ENCODE data around the gene SKIDA1. TPM values are rescaled to one million over a fixed set of nuclear protein-coding genes. Genes with fewer than 3 reads are reported as not detected.

SKIDA1 gene
- total and polyA plus RNA-seq, 4 experiments from 2014 or later: 0.13 to 0.94 (median 0.56) TPM

GRCh38 chr10:21520509-21520908 is 5.0 kb downstream of the SKIDA1 start:
- intact Hi-C loops (cut with micrococcal nuclease): loop anchor here (10.0 kb wide), 2 partner anchors 734 to 1144 kb away; no protein-coding TSS in a partner anchor
- POLR2A ChIA-PET (ENCODE audit: partially characterized antibody): interaction anchor here (0.9 to 3.8 kb wide), 4 partner anchors 10 to 818 kb away, joined by 4 to 19 read pairs (median 7); partner anchors contain the start of gene MLLT10
- H3K27ac ChIP-seq (ENCODE audit: low read depth, low read length): no peak overlapping the region
- H3K4me1 Mint-ChIP-seq: peaks cover 28 to 57% (median 40%) of the 10 kb centered on the region in 4 donors
- peak overlapping the region in 1 of 7 donors; percentile 71 for H3K27ac Mint-ChIP-seq
- peaks cover 0 to 1% of the 10 kb centered on the region in 2 donors for H3K36me3 Mint-ChIP-seq
- H3K4me3 ChIP-seq (ENCODE audit: low read length in 2 of 2): no peak overlapping the region
- peak overlapping the region in 5 of 8 donors; percentile 13 to 80 (median 44) for H3K4me3 Mint-ChIP-seq
- no peaks in the 10 kb centered on the region for H3K36me3 ChIP-seq (ENCODE audit: insufficient read depth, low read length)
- peaks cover 46% of the 10 kb centered on the region for H3K27me3 ChIP-seq (ENCODE audit: insufficient read depth, low read length)
- H3K27me3 Mint-ChIP-seq: peaks cover 43 to 47% of the 10 kb centered on the region in 2 donors
- peaks cover 0 to 9% (median 0%) of the 10 kb centered on the region in 8 donors for H3K9me3 Mint-ChIP-seq
- H3K4me1 ChIP-seq (ENCODE audit: insufficient read depth, low read length): peaks cover 47% of the 10 kb centered on the region
- CTCF ChIA-PET (ENCODE audit: partially characterized antibody): interaction anchor here (1.1 to 1.2 kb wide), 2 partner anchors 23 to 24 kb away, joined by 3 to 6 read pairs; no protein-coding TSS in a partner anchor
- no peaks in the 10 kb centered on the region for H3K9me3 ChIP-seq (ENCODE audit: control insufficient read depth in 1 of 2, low read length in 2 of 2)
- DNase-seq: no peak

- H3K36me3 ChIP-seq (ENCODE audit: insufficient read depth, low read length): no peaks in the 10 kb centered on the region
- intact Hi-C loops (cut with micrococcal nuclease): loop anchor here (10.0 kb wide), 2 partner anchors 735 to 1145 kb away; no protein-coding TSS in a partner anchor
- Mint-ChIP-seq H3K27ac (peak overlapping the region in 4 of 7 donors; percentile 24 to 77 (median 60)), H3K4me1 (peaks cover 23 to 55% (median 35%) of the 10 kb centered on the region in 4 donors), H3K9me3 (peaks cover 0 to 9% (median 0%) of the 10 kb centered on the region in 8 donors), H3K4me3 (peak overlapping the region; percentile 1 to 81 (median 68)), H3K27me3 (peaks cover 48 to 52% of the 10 kb centered on the region in 2 donors), H3K36me3 (no peaks in the 10 kb centered on the region)
- ChIA-PET CTCF (ENCODE audit: partially characterized antibody) (interaction anchor here (1.1 kb wide), 1 partner anchor 24 kb away, joined by 6 read pairs; no protein-coding TSS in a partner anchor), POLR2A (ENCODE audit: partially characterized antibody) (interaction anchor here (0.7 to 3.8 kb wide), 5 partner anchors 10 to 471 kb away, joined by 3 to 19 read pairs (median 6); partner anchors contain the start of gene MLLT10)
- H3K9me3 ChIP-seq (ENCODE audit: control insufficient read depth in 1 of 2, low read length in 2 of 2): no peaks in the 10 kb centered on the region
- peaks cover 41% of the 10 kb centered on the region for H3K4me1 ChIP-seq (ENCODE audit: insufficient read depth, low read length)
- H3K4me3 ChIP-seq (ENCODE audit: low read length in 2 of 2): peak overlapping the region in 1 of 2 donors; percentile 29
- peak in 4 of 5 donors; percentile 22 to 39 (median 38) for DNase-seq
- H3K27ac ChIP-seq (ENCODE audit: low read depth, low read length): no peak overlapping the region
- H3K27me3 ChIP-seq (ENCODE audit: insufficient read depth, low read length): peaks cover 51% of the 10 kb centered on the region
These were observed 5.5 kb downstream of the SKIDA1 start for GRCh38 chr10:21519941-21520436.

- intact Hi-C loops (cut with micrococcal nuclease): no loop called here
- H3K9me3 Mint-ChIP-seq: peaks cover 0 to 9% (median 0%) of the 10 kb centered on the region in 8 donors
- Histone ChIP-seq H3K9me3 (ENCODE audit: control insufficient read depth in 1 of 2, low read length in 2 of 2) (no peaks in the 10 kb centered on the region), H3K27me3 (ENCODE audit: insufficient read depth, low read length) (peaks cover 54% of the 10 kb centered on the region), H3K36me3 (ENCODE audit: insufficient read depth, low read length) (no peaks in the 10 kb centered on the region), H3K4me1 (ENCODE audit: insufficient read depth, low read length) (peaks cover 37% of the 10 kb centered on the region), H3K4me3 (ENCODE audit: low read length in 2 of 2) (peak overlapping the region in 1 of 2 donors; percentile 29), H3K27ac (ENCODE audit: low read depth, low read length) (no peak overlapping the region)
- H3K4me3 Mint-ChIP-seq: peak overlapping the region in 7 of 8 donors; percentile 20 to 81 (median 63)
- H3K4me1 Mint-ChIP-seq: peaks cover 23 to 50% (median 32%) of the 10 kb centered on the region in 4 donors
- peaks cover 51 to 56% of the 10 kb centered on the region in 2 donors for H3K27me3 Mint-ChIP-seq
- H3K27ac Mint-ChIP-seq: peak overlapping the region in 3 of 7 donors; percentile 24 to 77 (median 71)
- no peak for DNase-seq
- CTCF ChIA-PET (ENCODE audit: partially characterized antibody): interaction anchor here (1.1 kb wide), 1 partner anchor 23 kb away, joined by 6 read pairs; no protein-coding TSS in a partner anchor
- H3K36me3 Mint-ChIP-seq: no peaks in the 10 kb centered on the region
- POLR2A ChIA-PET (ENCODE audit: partially characterized antibody): interaction anchor here (0.7 to 3.8 kb wide), 7 partner anchors 7 to 472 kb away, joined by 3 to 19 read pairs (median 8); partner anchors contain the start of gene MLLT10
These were observed 6.0 kb downstream of the SKIDA1 start for GRCh38 chr10:21519397-21519933.

- H3K4me1 Mint-ChIP-seq: peaks cover 23 to 50% (median 32%) of the 10 kb centered on the region in 4 donors
- peak overlapping the region in 4 of 7 donors; percentile 4 to 90 (median 77) for H3K27ac Mint-ChIP-seq
- CTCF ChIA-PET (ENCODE audit: partially characterized antibody): interaction anchor here (1.1 to 1.4 kb wide), 2 partner anchors 15 to 22 kb away, joined by 3 to 10 read pairs; partner anchors contain the start of gene MLLT10
These were observed 6.7 kb downstream of the SKIDA1 start for GRCh38 chr10:21518641-21519396.

GRCh38 chr10:21518149-21518640 is 7.3 kb downstream of the SKIDA1 start:
- peaks cover 59% of the 10 kb centered on the region for H3K27me3 ChIP-seq (ENCODE audit: insufficient read depth, low read length)
- H3K36me3 Mint-ChIP-seq: no peaks in the 10 kb centered on the region
- intact Hi-C loops (cut with micrococcal nuclease): no loop called here
- CTCF ChIA-PET (ENCODE audit: partially characterized antibody): interaction anchor here (0.7 to 1.4 kb wide), 3 partner anchors 15 to 41 kb away, joined by 3 to 10 read pairs (median 3); partner anchors contain the start of gene MLLT10
- H3K4me3 ChIP-seq (ENCODE audit: low read length in 2 of 2): peak overlapping the region in 1 of 2 donors; percentile 37
- DNase-seq: peak in 2 of 5 donors; percentile 16 to 42
- H3K27ac Mint-ChIP-seq: peak overlapping the region in 4 of 7 donors; percentile 4 to 90 (median 77)
- H3K4me3 Mint-ChIP-seq: peak overlapping the region; percentile 62 to 90 (median 85)
- H3K4me1 ChIP-seq (ENCODE audit: insufficient read depth, low read length): peaks cover 37% of the 10 kb centered on the region
- peaks cover 0 to 9% (median 0%) of the 10 kb centered on the region in 8 donors for H3K9me3 Mint-ChIP-seq
- no peak overlapping the region for H3K27ac ChIP-seq (ENCODE audit: low read depth, low read length)
- H3K27me3 Mint-ChIP-seq: peaks cover 51 to 65% of the 10 kb centered on the region in 2 donors
- no peaks in the 10 kb centered on the region for H3K36me3 ChIP-seq (ENCODE audit: insufficient read depth, low read length)
- no peaks in the 10 kb centered on the region for H3K9me3 ChIP-seq (ENCODE audit: control insufficient read depth in 1 of 2, low read length in 2 of 2)
- peaks cover 23 to 50% (median 32%) of the 10 kb centered on the region in 4 donors for H3K4me1 Mint-ChIP-seq
- POLR2A ChIA-PET (ENCODE audit: partially characterized antibody): interaction anchor here (0.6 to 3.8 kb wide), 8 partner anchors 8 to 918 kb away, joined by 3 to 19 read pairs (median 4); partner anchors contain the start of gene MLLT10

More at GRCh38 chr10:21518641-21519396, 6.7 kb downstream of the SKIDA1 start:
- H3K27me3 ChIP-seq (ENCODE audit: insufficient read depth, low read length): peaks cover 54% of the 10 kb centered on the region
- no peak overlapping the region for H3K4me3 ChIP-seq (ENCODE audit: low read length in 2 of 2)
- Mint-ChIP-seq H3K27me3 (peaks cover 51 to 60% of the 10 kb centered on the region in 2 donors), H3K4me3 (peak overlapping the region in 7 of 8 donors; percentile 62 to 89 (median 84)), H3K9me3 (peaks cover 0 to 9% (median 0%) of the 10 kb centered on the region in 8 donors), H3K36me3 (no peaks in the 10 kb centered on the region)
- H3K4me1 ChIP-seq (ENCODE audit: insufficient read depth, low read length): peaks cover 37% of the 10 kb centered on the region
- POLR2A ChIA-PET (ENCODE audit: partially characterized antibody): interaction anchor here (0.6 to 3.8 kb wide), 9 partner anchors 8 to 918 kb away, joined by 3 to 19 read pairs (median 4); partner anchors contain the start of gene MLLT10
- H3K36me3 ChIP-seq (ENCODE audit: insufficient read depth, low read length): no peaks in the 10 kb centered on the region
- no peak for DNase-seq
- no peak overlapping the region for H3K27ac ChIP-seq (ENCODE audit: low read depth, low read length)
- intact Hi-C loops (cut with micrococcal nuclease): no loop called here
- H3K9me3 ChIP-seq (ENCODE audit: control insufficient read depth in 1 of 2, low read length in 2 of 2): no peaks in the 10 kb centered on the region
